GM19023 (cell line): Measurements from ENCODE around the gene SEPTIN12.
A peak's percentile ranks its signal among the peaks of the same experiment; 100 is the strongest.

Source experiments
- ATAC-seq: cut with Tn5 transposase; IDR thresholded peaks from one replicate; pipeline ENCODE4 v1.9.1; 2021; ENCODE audit warnings: mild to moderate bottlenecking, moderate library complexity; ENCODE audit not compliant: unreplicated experiment

SEPTIN12 gene

GRCh38 chr16:4734063-4734729, 53.9 kb downstream of the SEPTIN12 start, which contains the start of the genes ANKS3 and DNAAF8:
ANKS3 (minus strand) TSS chr16:4734271; CDS start chr16:4730149, 4,122 bp downstream.
DNAAF8 (plus strand) TSS chr16:4734537; CDS start chr16:4736515, 1,978 bp downstream.
- peak; percentile 76 for ATAC-seq

- no peak for ATAC-seq
Observed at GRCh38 chr16:4733747-4734062, 54.4 kb downstream of the SEPTIN12 start.

- ATAC-seq = no peak
Observed at GRCh38 chr16:4733211-4733742, 54.9 kb downstream of the SEPTIN12 start.

- ATAC-seq = no peak
Observed at GRCh38 chr16:4729876-4730275, 58.3 kb downstream of the SEPTIN12 start.

- ATAC-seq = no peak
Observed at GRCh38 chr16:4728676-4729075, 59.5 kb downstream of the SEPTIN12 start.
